Vagina (tissue), 2 donors: Measurements from ENCODE around the gene ADM5.

Source experiments
- POLR2A ChIP-seq, 2 donors: fragments of 450-650 bp; IDR thresholded peaks; one replicate each; pipeline ENCODE4 v1.6.1; 2017; ENCODE audit warnings: antibody characterized with exemption in 2 of 2, mild to moderate bottlenecking in 2 of 2, moderate library complexity in 2 of 2
- TF ChIP-seq, protein P1 (sequence below), 3 experiments: fragments of 450-650 bp in 2 of 3; fragments of 200-600 bp in 1 of 3; sonication (generic) in 1 of 3; IDR thresholded peaks; one replicate each; pipeline ENCODE4 v1.5.1; 2017 to 2019; ENCODE audit warnings: antibody characterized with exemption in 3 of 3, mild to moderate bottlenecking in 2 of 3, moderate library complexity in 2 of 3

DNA sequence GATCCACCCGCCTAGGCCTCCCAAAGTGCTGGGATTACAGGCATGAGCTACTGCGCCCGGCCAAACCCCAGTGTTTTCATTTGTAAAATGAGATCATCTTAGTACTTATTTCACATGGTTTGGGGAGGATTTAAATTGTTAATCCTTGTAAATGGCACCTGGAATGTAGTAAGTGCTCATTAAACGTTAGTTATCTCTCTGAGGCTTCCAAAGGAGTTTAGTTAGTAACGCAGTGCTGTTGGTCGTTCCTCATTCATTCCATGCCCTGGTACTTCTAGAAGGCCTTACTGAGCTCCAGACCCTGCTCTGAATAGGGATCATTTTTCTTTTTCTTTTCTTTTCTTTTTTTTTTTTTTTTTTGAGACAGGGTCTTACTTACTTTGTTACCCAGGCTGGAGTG is 6.7 kb downstream of the ADM5 start:
- TF ChIP-seq, protein P1, sequence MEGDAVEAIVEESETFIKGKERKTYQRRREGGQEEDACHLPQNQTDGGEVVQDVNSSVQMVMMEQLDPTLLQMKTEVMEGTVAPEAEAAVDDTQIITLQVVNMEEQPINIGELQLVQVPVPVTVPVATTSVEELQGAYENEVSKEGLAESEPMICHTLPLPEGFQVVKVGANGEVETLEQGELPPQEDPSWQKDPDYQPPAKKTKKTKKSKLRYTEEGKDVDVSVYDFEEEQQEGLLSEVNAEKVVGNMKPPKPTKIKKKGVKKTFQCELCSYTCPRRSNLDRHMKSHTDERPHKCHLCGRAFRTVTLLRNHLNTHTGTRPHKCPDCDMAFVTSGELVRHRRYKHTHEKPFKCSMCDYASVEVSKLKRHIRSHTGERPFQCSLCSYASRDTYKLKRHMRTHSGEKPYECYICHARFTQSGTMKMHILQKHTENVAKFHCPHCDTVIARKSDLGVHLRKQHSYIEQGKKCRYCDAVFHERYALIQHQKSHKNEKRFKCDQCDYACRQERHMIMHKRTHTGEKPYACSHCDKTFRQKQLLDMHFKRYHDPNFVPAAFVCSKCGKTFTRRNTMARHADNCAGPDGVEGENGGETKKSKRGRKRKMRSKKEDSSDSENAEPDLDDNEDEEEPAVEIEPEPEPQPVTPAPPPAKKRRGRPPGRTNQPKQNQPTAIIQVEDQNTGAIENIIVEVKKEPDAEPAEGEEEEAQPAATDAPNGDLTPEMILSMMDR (IDR thresholded peaks at IDR 0.05) = no peak
- TF ChIP-seq POLR2A (IDR thresholded peaks at IDR 0.05) = no peak
